GM12875 (cell line): ENCODE data around the gene SHOC2.

Experiments
- H3K4me3 ChIP-seq: one replicate; pipeline ENCODE4 v1.5.1; 2011; ENCODE audit warnings: low read depth, low read length, control low read depth
- CTCF ChIP-seq: IDR thresholded peaks from 2 replicates; pipeline ENCODE4 v1.5.1; 2011; ENCODE audit warnings: low read depth, mild to moderate bottlenecking, control low read depth, inconsistent platforms, low read length, moderate library complexity, borderline replicate concordance; ENCODE audit not compliant: insufficient read depth

SHOC2 gene

GRCh38 chr10:111034598-111035310, 115.3 kb downstream of the SHOC2 start:
- H3K4me3 ChIP-seq: no peak overlapping the region
- no peak for TF ChIP-seq CTCF

GRCh38 chr10:111035542-111035941, 116.1 kb downstream of the SHOC2 start:
- H3K4me3 ChIP-seq: no peak overlapping the region
- no peak for TF ChIP-seq CTCF

GRCh38 chr10:111037858-111038257, 118.5 kb downstream of the SHOC2 start:
- no peak; the same call in 1 of the 2 replicates for TF ChIP-seq CTCF
- H3K4me3 ChIP-seq: no peak overlapping the region

- no peak for TF ChIP-seq CTCF
- no peak overlapping the region for H3K4me3 ChIP-seq
These were observed 120.1 kb downstream of the SHOC2 start for GRCh38 chr10:111039522-111039921.

- no peak for TF ChIP-seq CTCF
- no peak overlapping the region for H3K4me3 ChIP-seq
These were observed 137.6 kb downstream of the SHOC2 start for GRCh38 chr10:111057006-111057405.
